ENCODE results near the gene ARHGEF39.
A peak's percentile ranks its signal among the peaks of the same experiment; 100 is the strongest.

Gene ARHGEF39, protein sequence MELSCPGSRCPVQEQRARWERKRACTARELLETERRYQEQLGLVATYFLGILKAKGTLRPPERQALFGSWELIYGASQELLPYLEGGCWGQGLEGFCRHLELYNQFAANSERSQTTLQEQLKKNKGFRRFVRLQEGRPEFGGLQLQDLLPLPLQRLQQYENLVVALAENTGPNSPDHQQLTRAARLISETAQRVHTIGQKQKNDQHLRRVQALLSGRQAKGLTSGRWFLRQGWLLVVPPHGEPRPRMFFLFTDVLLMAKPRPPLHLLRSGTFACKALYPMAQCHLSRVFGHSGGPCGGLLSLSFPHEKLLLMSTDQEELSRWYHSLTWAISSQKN

DNA sequence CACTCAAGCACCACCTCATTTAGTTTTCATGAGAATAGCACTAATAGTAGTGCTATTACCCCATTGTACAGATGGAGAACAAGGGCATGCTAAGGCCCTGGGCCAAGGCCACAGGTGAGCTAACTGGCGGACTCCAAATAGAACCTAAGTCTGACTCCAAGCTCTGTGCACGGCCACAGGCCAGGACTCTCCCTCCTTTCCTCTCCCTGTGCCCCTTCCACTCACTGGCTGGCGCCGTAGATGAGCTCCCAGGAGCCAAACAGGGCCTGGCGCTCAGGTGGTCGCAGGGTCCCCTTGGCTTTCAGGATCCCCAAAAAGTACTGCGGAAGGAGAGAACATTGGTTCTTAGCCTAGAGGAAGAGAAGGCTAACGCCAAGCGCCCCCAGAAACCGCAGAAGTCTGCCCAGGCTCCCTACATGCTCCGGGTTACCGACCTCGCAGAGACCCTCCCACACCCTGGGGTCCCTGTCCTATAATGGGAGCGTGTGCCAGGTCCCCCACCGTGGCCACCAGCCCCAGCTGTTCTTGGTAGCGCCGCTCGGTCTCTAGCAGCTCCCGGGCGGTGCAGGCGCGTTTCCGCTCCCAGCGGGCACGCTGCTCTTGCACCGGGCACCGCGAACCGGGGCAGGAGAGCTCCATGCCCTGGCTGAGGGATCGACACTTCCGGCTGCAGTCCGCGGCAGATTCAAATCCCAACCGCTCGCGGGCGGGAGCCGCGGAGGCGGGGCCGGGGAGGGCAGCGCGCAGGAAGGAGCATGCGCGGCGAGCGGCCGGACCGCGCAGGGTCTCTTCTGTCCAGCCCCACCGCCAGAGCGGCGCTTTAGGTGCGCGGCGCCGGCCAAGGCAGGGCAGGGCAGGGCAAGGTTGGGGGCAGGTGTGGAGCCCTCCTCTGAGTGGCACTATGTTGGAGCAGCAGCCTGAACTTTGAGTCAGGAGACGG lies at the start of gene ARHGEF39:
TSS of gene ARHGEF39 (minus strand) at position 665 of the 940 bp plus-strand sequence. CDS start at position 639, 26 bp downstream.
- DNase-seq, result peak; percentile 10 to 87 (median 73)
- intact Hi-C loops (cut with DNase I), result no loop called here

DNA sequence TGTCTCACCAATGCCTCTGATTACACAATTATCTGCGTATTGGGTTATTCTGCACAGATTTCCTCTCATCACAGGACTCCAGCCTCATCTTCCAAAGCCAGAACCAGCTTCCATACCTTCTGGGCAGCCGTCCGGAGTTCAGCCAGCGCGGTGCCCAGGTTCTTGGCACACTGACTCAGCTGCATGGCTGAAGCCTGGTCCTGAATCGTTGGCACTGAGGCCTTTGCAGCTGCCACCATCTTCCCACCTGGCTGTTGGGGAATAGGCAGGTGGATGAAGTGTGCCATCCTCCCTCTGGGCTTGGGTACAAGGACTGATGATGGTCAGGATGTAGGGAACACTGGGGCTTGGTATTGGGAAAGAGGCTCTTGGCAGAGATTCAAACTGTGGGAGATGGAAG lies 49.1 kb upstream of the ARHGEF39 start:
- no peak for DNase-seq
- intact Hi-C loops (cut with DNase I), result no loop called here

DNA sequence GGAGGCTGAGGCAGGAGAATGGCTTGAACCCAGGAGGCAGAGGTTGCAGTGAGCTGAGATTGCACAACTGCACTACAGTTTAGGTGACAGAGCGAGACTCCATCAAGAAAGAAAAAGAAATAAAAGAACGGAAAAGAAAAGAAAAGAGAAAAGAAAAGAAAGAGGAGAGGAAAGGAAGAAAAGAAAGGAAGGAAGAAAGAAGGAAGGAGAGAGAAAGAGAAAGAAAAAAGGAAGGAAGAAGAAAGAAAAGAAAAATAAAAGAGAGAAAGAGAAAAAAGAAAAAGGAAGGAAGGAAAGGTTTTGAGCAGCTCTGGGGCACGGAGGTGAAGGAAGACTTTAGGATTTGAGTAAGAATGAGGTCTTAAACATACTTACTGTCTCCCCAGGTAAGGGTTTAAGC lies 48.6 kb upstream of the ARHGEF39 start:
- intact Hi-C loops (cut with DNase I), result no loop called here
- no peak for DNase-seq

DNA sequence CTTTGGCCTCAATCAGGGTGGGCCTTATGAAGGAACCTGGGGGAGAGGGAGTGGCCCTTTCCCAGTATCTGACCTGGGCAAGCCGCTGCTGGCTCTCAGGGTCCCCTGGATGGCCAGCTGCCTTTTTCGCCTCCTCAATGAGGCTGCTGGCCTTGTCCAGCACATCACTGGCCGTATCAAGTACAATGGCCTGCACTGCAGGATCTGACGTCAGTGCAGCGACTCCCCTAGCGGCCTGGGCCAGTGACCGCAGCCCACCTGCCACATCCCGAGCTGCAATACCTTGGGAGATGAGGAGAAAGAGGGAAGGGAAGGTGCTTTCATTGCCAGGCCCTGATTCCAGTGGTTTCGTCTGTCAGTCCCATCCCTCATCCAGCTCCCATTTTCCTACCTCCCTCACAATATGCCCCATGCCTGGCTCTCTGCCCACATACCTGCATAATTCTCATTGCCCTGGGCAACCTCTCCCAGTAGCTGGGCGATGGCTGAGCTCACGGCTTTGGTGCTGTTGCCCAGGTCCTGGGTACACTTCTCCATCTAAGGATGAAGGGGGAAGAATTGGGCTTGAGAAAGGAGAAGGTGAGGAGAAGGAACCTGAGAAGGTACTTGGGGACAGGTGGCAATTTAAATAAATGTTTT lies 47.9 kb upstream of the ARHGEF39 start:
- intact Hi-C loops (cut with DNase I), result no loop called here

DNA sequence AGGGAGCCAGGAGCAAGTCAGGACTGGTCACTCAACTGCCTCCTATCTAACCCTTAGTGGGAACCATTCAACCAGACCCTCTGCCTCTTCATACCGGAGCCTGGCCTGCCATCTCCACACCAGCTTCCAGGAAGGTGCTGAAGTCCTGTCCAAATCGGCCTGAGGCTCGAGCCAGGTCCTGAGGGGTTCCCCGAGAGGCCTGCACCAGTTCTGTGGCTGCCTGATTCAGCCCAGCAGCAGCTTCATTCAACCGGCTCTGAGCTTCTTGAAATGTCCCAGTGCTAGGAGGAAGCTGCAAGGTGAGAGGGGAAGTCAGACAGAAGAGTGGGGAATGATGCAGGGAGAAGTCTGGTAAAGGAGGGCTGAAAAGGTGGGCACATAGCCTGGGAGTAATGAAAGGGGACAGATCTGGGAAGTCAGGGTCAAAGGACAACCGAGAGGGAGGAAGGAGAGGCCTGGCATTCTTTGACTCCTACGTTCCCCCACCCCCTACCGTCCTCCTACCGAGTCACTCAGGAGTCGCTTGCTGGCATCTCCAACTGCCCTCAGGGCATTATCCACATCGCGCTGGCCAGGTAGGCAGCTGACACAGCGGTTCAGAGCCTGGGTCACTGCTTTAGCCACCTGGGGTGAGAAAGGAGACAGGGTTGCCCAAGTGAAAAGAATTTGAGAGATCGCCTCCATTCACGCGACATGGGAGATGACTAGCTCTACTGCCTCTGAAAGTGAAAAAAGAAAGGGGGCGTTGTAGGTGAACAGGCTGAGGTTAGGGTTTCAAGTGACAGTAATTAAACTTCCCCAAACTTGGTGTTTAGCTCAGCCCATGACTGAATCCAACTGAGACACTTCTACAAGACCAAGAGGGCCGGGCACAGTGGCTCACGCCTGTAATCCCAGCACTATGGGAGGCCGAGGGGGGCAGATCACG lies 46.8 kb upstream of the ARHGEF39 start:
- DNase-seq, result no peak
- intact Hi-C loops (cut with DNase I), result no loop called here

More for the DNA sequence above, 47.9 kb upstream of the ARHGEF39 start:
- DNase-seq, result no peak

DNA sequence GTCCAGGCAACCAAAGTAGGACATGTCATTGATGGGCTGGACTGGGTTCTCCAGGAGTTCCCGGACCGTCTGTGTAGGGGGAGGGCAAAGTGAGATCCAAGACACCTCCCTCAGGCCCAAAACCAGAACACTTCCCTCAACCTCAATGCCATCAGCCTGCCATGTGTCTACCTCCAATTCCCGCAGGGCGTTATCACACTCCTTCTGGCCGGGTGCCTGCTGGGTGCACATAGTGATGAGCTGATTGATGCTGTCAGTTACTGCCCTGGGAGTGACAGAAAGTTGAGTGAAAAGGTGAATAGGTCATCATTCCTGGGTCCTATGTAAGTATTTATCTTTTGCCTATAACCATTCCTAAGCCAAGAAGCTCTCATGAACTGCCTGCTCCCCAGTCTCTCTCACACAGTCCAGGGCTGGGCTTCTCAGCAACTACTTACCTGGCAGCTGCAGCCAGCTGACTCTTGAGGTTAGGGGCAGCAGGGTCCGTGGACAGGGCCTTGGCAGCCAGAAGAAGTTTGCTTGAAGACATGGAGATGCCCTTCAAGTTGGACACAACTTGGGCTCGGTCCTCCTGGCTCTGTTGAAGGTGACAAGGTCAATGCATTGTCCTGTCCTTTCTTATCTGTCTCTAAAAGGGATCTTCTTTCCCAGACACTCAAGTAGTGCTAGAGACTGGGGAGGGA lies 46.0 kb upstream of the ARHGEF39 start:
- intact Hi-C loops (cut with DNase I), result no loop called here
- DNase-seq, result no peak

DNA sequence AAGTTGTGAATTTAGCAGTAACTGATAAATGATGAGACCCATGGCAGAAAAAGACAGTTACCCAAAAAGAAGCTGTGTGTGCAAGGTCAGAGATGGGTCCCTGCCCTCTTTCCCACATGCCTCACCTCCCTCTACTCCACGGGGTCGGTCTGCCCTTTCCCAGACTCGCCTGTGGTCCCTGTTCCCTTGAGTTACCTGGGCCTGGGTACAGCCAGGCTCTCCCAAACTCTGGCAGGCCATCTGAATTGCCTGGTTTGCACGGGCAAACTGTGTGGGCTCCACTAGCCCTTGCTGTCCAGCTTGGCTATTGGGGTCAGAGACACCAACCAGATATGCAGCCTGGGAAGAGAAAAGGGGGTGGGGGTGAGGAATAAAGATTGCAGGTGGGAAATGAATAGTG lies 43.2 kb upstream of the ARHGEF39 start:
- DNase-seq, result no peak
- intact Hi-C loops (cut with DNase I), result no loop called here

DNA sequence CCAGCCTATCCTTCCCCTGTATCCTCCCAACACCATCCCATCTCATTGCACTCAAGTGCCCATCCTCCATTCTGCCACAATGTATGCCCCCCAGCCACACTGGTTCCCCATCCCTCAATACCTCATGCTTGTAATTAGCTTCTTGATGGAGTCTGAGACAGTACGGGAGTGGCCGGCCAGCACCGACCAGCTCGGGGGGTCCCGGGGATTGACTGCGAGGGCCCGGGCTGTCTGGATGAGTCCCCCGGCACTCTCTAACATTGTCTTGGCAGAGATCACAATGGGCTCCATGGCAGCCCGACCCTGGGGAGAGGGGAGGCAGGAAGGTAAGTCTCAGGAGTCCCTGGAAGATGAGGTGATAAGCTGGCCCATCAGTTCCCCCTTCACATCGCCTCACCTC lies 42.0 kb upstream of the ARHGEF39 start:
- intact Hi-C loops (cut with DNase I), result no loop called here
- DNase-seq, result no peak

DNA sequence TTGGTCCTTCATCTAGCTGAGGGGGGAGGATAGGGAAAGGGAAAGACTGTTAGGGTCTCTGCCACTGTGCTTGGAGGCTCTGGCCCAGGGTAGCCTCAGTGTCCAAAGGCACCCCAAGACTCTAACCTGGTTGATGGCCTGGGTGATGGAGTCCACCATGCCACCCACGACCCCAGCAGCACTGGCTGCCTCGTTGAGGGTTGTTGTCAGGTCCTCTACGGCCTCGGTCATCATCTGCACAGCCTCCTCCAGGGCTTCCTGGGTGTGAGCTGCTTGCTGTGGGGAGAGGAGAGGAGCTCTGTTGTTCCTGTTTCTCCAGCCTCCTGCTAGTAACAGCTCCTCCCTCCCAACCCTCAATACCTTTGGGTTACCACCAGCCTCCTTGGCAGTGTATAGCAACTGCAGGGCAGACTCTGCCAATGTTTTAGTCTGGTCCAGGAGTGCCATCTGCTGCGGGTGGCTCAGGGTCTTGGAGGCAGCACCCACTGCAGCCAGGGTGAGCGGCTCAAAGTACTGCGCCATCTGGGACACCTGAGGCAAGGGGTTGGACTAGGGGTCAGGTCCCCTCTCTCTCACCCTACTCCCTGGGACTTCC lies 40.9 kb upstream of the ARHGEF39 start:
- intact Hi-C loops (cut with DNase I), result no loop called here
- no peak for DNase-seq

DNA sequence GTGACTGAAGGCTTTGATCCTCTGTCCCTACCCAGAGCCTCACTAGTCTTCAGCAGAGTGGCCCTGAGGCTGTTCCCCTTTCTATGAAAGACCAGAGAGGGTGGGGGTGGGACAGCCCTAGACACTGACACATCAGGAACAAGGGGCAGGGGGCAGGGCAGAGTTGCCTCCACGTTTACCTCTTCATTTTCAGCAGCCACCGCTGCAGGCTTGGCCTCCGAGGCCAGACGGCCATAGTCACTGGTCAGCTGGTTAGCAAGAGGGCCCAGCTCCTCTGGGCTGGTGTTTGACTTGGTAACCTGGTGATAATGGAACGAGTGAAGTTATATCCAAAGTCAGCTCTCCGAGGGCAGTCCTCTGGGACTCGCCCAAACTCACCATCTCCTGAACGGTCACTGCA lies 40.4 kb upstream of the ARHGEF39 start:
- no peak for DNase-seq
- intact Hi-C loops (cut with DNase I), result no loop called here

DNA sequence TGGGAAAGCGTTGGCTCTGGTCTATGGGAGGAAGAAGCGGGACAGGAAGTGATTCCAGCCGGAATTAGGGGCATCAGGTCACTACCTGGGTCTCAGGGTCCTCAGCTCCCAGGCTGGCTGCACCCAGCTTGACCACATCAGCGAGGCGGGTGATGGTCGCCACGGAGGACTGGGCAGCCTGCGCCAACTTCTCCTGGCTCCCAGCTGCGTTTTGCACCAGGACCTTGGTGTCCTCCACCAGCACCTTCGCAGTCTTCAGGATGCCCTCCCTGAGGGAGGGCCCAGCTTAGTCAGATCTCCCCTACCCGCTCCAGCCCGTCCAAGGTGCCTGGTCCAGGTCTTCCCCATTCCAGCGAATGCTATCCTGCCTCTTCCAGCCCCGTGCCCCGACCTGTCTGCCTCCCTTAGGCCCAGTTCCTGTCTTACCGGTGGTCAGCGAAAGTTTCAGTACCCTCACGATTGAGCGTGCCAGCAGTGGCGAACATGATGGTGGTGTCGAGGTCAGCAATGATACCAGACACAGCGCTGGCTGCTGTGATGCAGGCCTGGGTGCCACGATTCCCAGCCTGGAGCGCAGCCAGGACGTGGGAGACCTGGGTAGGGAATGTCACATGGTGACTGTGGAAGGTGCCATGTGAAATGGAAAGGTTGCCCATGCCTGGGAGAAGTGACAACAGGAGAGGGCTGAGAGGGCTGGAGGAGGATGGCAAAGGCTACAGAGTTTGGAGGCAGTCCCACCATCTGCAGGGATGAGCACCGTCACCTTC lies 39.1 kb upstream of the ARHGEF39 start:
- intact Hi-C loops (cut with DNase I), result no loop called here
- no peak for DNase-seq

DNA sequence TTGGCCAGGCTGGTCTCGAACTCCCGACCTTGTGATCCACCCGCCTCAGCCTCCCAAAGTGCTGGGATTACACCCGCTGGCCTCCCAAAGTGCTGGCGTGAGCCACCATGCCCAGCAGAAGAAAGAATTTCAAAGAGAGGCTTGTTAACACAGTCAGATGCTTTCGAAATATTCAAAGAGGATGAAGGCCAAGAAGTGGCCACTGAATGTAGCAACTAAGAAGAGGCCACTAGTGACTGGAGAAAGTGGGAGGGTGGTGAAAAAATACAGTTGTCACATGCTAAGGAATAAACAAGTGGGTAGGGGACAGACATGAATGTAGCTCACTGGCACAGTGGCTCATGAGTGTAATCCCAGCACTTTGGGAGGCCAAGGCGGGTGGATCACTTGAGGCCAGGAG lies 37.7 kb upstream of the ARHGEF39 start:
- intact Hi-C loops (cut with DNase I), result no loop called here
- no peak for DNase-seq

DNA sequence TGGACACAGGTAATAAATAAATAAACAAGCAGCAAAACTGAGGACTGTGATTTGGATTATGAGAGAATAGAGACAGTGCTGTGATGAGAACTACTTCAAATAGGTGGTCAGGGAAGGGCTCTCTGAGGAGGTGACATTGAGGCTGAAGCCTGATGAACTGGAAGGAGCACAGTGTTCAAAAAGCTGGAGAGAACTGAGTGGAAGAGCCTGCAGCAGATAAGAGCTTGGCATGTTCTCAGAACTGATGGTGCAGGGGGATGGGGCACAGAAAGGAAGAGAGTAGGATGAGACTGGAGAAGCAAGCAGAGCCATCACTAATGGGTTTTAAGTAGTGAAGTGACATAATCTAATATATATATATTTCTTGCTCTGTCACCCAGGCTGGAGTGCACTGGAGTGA lies 35.9 kb upstream of the ARHGEF39 start:
- no peak for DNase-seq
- intact Hi-C loops (cut with DNase I), result no loop called here

DNA sequence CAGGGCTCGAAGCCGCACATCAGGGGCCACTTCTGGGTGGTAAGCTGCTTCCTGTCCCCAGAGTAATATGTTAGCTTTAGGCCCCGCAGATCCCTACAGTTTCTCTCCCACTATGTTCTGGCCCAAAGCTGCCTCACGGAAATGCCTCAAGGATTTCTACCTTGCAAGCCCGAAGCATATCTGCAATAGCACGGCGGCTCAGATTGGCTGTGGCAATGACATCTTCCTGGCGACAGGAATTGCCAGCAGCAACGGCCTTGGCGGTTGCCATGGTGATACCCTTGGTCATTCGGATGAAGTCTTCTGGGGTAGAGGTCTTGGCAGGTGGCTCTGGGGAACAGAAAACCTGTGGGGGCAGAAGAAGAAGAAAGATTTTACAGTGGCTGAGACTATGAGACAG lies 35.0 kb upstream of the ARHGEF39 start:
- intact Hi-C loops (cut with DNase I), result no loop called here
- DNase-seq, result no peak

DNA sequence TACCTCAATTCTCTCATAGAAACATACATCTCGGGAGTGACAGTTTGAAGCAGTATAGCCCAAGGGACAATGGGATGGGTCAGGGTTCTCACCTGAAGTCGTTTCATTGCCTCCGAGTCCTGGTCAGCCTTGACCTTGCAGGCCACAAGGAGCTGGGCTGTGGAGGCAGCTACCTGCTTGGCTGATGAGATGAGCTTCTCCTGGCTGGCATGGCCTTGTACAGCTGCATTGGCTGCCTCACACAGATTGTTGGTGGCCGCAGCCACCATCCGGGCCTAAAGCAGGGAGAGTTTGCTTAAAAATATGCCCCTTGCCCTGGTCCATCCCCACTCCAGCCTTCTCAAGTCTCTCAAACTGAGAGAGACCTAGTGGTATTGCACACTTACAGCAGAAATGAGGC lies 33.2 kb upstream of the ARHGEF39 start:
- intact Hi-C loops (cut with DNase I), result no loop called here
- no peak for DNase-seq

DNA sequence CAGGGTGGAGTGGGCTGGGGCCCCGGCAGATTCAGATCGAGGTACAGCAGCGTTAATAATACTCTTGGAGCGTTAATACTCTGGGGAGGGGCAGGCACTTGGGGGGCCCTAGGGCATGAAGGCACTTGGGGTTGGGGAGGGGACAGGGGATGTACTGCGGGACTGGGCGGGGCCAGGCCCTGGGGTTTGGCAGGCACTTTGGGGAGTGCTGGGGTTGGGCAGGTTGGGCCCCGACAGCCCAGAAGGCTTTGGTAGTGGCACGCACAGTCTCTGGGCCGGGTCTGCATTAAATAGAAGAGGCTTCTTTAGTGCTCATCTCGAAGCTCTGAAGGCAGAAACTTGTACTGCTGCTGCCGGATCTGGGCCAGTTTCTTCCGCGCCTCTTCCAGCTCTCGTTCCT lies 32.5 kb upstream of the ARHGEF39 start:
- DNase-seq, result no peak
- intact Hi-C loops (cut with DNase I), result no loop called here

DNA sequence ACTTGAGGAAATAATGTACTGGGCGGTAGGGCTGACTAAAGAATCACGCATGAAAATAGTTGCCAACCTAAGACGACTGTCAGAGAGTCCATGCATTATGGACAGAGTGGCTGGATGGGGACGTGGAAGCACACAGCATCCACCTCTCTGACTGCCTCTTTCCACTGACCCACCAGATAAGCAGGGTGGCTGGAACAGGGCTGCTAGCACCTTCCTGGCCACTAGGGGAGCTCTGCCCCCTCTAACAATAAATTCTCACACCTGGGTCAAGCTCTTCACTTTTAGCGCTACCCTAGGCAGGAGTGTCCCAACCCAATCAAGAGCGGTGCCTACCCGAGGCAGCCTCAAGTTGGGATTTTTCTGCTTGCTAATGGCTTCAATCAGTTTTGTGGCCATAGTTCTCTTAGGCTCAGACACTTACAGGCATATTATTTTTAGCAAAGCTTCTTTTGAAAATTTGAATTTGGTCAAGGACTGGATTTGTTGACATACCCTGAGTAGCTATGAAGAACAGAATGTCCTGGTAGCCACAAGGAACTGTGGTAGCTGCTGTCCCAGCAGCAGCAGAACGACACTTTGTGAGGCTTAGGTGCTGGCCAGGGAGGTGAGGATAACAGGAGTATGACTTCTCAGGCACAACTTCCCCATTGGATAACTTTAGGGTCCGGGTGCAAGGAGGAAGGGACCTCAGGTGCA lies 31.7 kb upstream of the ARHGEF39 start:
- DNase-seq, result peak in 39 of 42 donors; percentile 29 to 81 (median 55)
- intact Hi-C loops (cut with DNase I), result no loop called here
